IgD-negative memory B cell (primary cell): ENCODE measurements around the gene MRPS34. TPM values are rescaled to one million over a fixed set of nuclear protein-coding genes. Genes with fewer than 3 reads are reported as not detected.
"Not testable (repeated sequence)": the region's sequence is repeated elsewhere in the genome, so short reads cannot be mapped to it uniquely, and the experiment has no call there.

Experiments
- H3K27ac Mint-ChIP-seq, 3 donors: one replicate each; pipeline ENCODE4 v1.8.0; 2020 to 2022; ENCODE audit warnings: mild to moderate bottlenecking in 3 of 3, mixed read lengths in 3 of 3, moderate library complexity in 1 of 3
- H3K27me3 Mint-ChIP-seq: one replicate; pipeline ENCODE4 v1.8.0; 2021; ENCODE audit warnings: mixed read lengths
- H3K36me3 Mint-ChIP-seq: one replicate; pipeline ENCODE4 v1.8.0; 2020; ENCODE audit warnings: mild to moderate bottlenecking, mixed read lengths
- H3K4me1 Mint-ChIP-seq, 3 donors: one replicate each; pipeline ENCODE4 v1.8.0; 2020 to 2022; ENCODE audit warnings: mixed read lengths in 3 of 3, mild to moderate bottlenecking in 1 of 3
- H3K4me3 Mint-ChIP-seq, 4 donors: one replicate each; pipeline ENCODE4 v1.8.0; 2020 to 2022; ENCODE audit warnings: mild to moderate bottlenecking in 4 of 4, mixed read lengths in 4 of 4, moderate library complexity in 3 of 4
- H3K9me3 Mint-ChIP-seq, 3 donors: one replicate each; pipeline ENCODE4 v1.8.0; 2020 to 2021; ENCODE audit warnings: mixed read lengths in 3 of 3, mild to moderate bottlenecking in 1 of 3
- polyA plus RNA-seq: library from polyadenylated mRNA; unstranded; fragments of 300-500 nt; fragmentation: Illumina TruSeq; gene quantifications from one replicate; pipeline ENCODE4 v1.2.3, GENCODE V29; 2021

Gene MRPS34
- polyA plus RNA-seq, 1 donor from 2014 or later, result 156 TPM

DNA sequence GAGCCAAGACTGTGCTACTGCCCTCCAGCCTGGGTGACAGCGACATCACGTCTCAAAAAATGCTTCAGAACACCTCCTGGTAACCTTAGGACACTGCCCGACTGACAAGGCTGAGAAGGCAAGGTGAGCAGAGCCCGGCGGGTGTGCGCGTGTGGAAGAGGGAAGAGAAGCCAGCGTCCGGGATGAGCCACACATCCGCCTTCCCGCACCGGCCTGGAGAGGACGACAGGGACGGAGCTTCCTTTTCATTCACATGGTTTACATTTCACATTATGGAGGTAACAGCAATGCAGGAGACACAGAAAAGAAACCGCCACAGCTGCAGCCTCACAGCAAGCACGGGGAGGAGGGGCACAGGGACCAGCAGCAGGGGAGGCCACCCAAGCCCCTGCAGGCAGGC, 37.2 kb upstream of the MRPS34 start:
- H3K27me3 Mint-ChIP-seq, result no peaks in the 10 kb centered on the region
- peaks cover 0 to 2% (median 0%) of the 10 kb centered on the region in 3 donors for H3K9me3 Mint-ChIP-seq
- H3K27ac Mint-ChIP-seq, result no peak overlapping the region
- H3K4me3 Mint-ChIP-seq, result no peak overlapping the region
- H3K36me3 Mint-ChIP-seq, result peaks cover 8% of the 10 kb centered on the region
- H3K4me1 Mint-ChIP-seq, result peaks cover 0 to 5% (median under 1%) of the 10 kb centered on the region in 3 donors

- H3K36me3 Mint-ChIP-seq, result peaks cover 8% of the 10 kb centered on the region
- peaks cover 0 to 5% (median 0%) of the 10 kb centered on the region in 3 donors for H3K4me1 Mint-ChIP-seq
- H3K9me3 Mint-ChIP-seq, result peaks cover 0 to 2% (median 0%) of the 10 kb centered on the region in 3 donors
- H3K27ac Mint-ChIP-seq, result no peak overlapping the region
- H3K27me3 Mint-ChIP-seq, result no peaks in the 10 kb centered on the region
- no peak overlapping the region for H3K4me3 Mint-ChIP-seq
Measured at GRCh38 chr16:1809281-1809801, 36.4 kb upstream of the MRPS34 start.

DNA sequence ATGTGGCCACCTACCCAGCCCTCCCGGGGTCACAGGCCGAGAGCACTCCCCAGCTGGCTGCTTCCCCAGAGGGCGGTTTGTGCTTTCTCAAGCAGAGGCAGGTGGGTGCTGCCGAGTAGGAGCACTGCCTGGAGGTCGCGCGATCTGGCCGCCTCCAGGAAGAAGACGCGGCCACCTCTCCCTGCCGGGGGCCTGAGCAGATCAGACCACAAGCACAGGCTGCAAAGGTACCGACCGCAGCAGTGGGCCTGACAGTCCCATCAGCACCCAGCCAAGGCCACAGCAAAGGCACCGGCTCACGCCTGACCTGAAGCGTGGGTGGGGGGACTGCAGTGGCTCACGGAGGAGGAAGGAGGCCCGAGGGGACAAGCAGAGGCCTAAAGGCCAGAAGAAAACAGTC, 35.8 kb upstream of the MRPS34 start:
- no peak overlapping the region for H3K27ac Mint-ChIP-seq
- H3K27me3 Mint-ChIP-seq, result no peaks in the 10 kb centered on the region
- H3K9me3 Mint-ChIP-seq, result peaks cover 0 to 2% (median 0%) of the 10 kb centered on the region in 3 donors
- peaks cover 0 to 5% (median 0%) of the 10 kb centered on the region in 3 donors for H3K4me1 Mint-ChIP-seq
- H3K36me3 Mint-ChIP-seq, result peaks cover 8% of the 10 kb centered on the region
- no peak overlapping the region for H3K4me3 Mint-ChIP-seq

- Mint-ChIP-seq H3K9me3 (peaks cover 0 to 2% (median 0%) of the 10 kb centered on the region in 3 donors), H3K4me1 (no peaks in the 10 kb centered on the region), H3K36me3 (peaks cover 8% of the 10 kb centered on the region), H3K27me3 (no peaks in the 10 kb centered on the region), H3K4me3 (no peak overlapping the region), H3K27ac (no peak overlapping the region)
Measured at GRCh38 chr16:1807626-1808025, 34.7 kb upstream of the MRPS34 start.

DNA sequence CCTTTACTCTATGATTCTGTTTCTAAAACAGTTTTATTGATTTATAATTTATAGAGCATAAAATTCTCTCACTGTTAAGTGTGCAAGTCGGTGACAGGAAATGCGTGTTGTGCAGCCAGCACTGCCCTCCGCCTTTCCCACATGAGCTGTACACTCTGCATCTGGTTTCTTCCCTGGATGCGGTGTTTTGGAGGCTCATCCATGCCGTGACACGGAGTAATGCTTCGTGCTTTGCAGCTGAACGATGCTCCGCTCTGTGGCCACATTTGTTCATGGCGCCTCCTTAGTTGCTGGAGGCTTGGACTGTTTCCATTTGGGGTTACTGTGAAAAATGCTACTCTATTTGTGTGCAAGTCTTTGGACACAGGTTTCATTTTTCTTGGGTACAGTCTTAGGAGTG, 27.8 kb upstream of the MRPS34 start:
- H3K27me3 Mint-ChIP-seq, result no peaks in the 10 kb centered on the region
- H3K27ac Mint-ChIP-seq, result no peak overlapping the region

GRCh38 chr16:1799263-1799662, 26.3 kb upstream of the MRPS34 start:
- Mint-ChIP-seq H3K4me3 (peak overlapping the region in 1 of 4 donors; percentile 17), H3K9me3 (peaks cover 0 to 20% (median 4%) of the 10 kb centered on the region in 3 donors), H3K27ac (peak overlapping the region in 1 of 3 donors; percentile 53)
- H3K36me3 Mint-ChIP-seq, H3K27me3 Mint-ChIP-seq, H3K4me1 Mint-ChIP-seq: not testable (repeated sequence)

More for the DNA sequence above, 27.8 kb upstream of the MRPS34 start:
- H3K4me3 Mint-ChIP-seq, result no peak overlapping the region
- H3K36me3 Mint-ChIP-seq, result peaks cover 5% of the 10 kb centered on the region
- no peaks in the 10 kb centered on the region for H3K4me1 Mint-ChIP-seq
- peaks cover 0 to 20% (median 4%) of the 10 kb centered on the region in 3 donors for H3K9me3 Mint-ChIP-seq

- Mint-ChIP-seq H3K27ac (no peak overlapping the region), H3K4me1 (no peaks in the 10 kb centered on the region), H3K4me3 (no peak overlapping the region), H3K36me3 (peaks cover 2% of the 10 kb centered on the region), H3K9me3 (peaks cover 0 to 14% (median 1%) of the 10 kb centered on the region in 3 donors), H3K27me3 (no peaks in the 10 kb centered on the region)
Measured at GRCh38 chr16:1794908-1795666, 22.2 kb upstream of the MRPS34 start.

DNA sequence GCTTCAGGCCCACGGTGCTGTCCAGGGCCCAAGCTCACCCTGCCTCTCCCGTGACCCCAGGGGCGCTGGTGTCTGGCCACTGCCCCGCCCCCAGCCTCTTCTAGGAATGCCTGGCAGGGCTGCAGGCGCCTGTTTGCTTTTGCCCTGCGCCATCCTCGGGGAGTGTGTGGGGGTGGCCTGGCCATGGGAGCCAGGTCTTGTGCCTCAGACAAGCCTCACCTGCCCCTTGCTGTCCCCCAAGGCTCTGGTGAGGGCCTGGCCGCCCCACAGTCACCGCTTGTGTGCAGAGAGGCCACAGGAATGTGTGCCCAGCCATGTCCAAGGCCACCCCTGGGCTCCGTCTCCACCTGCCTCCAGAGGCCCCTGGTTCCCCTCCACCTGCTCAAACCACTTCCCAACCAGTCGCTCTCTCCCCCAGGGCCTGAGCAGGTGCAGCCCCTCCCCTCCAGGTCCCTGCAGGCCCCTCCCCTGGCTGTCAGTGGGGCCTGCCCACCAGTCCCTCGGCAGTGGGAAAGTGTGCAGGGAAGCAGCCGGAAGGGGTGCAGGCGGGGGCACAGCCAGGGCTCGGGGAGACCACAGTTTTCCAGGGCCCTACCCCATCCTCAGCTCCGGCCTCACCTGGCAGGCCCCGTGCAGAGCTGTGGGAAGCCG, 21.4 kb upstream of the MRPS34 start:
- Mint-ChIP-seq H3K27ac (no peak overlapping the region), H3K9me3 (peaks cover 0 to 11% (median 1%) of the 10 kb centered on the region in 3 donors), H3K27me3 (no peaks in the 10 kb centered on the region), H3K36me3 (peaks cover 2% of the 10 kb centered on the region), H3K4me1 (no peaks in the 10 kb centered on the region), H3K4me3 (no peak overlapping the region)

- Mint-ChIP-seq H3K36me3 (peaks cover 4% of the 10 kb centered on the region), H3K27ac (peak within 1 kb of the TSS in 1 of 3 donors; percentile 39), H3K4me3 (no peak within 1 kb of the TSS), H3K27me3 (no peaks in the 10 kb centered on the region), H3K4me1 (peaks cover 0 to 4% (median 0%) of the 10 kb centered on the region in 3 donors), H3K9me3 (peaks cover 0 to 5% (median 1%) of the 10 kb centered on the region in 3 donors)
Measured at GRCh38 chr16:1793578-1794220, 20.8 kb upstream of the MRPS34 start, which contains the start of gene IGFALS. Gene IGFALS, minus strand, starts transcription at chr16:1793705. Its CDS starts 53 bp downstream, at chr16:1793652.

- H3K9me3 Mint-ChIP-seq, result peaks cover 0 to 5% (median 1%) of the 10 kb centered on the region in 3 donors
- no peak overlapping the region for H3K4me3 Mint-ChIP-seq
- peak overlapping the region in 1 of 3 donors; percentile 39 for H3K27ac Mint-ChIP-seq
- H3K4me1 Mint-ChIP-seq, result peaks cover 0 to 4% (median 0%) of the 10 kb centered on the region in 3 donors
- H3K27me3 Mint-ChIP-seq, result no peaks in the 10 kb centered on the region
- H3K36me3 Mint-ChIP-seq, result peaks cover 4% of the 10 kb centered on the region
Measured at GRCh38 chr16:1792836-1793577, 20.1 kb upstream of the MRPS34 start.

DNA sequence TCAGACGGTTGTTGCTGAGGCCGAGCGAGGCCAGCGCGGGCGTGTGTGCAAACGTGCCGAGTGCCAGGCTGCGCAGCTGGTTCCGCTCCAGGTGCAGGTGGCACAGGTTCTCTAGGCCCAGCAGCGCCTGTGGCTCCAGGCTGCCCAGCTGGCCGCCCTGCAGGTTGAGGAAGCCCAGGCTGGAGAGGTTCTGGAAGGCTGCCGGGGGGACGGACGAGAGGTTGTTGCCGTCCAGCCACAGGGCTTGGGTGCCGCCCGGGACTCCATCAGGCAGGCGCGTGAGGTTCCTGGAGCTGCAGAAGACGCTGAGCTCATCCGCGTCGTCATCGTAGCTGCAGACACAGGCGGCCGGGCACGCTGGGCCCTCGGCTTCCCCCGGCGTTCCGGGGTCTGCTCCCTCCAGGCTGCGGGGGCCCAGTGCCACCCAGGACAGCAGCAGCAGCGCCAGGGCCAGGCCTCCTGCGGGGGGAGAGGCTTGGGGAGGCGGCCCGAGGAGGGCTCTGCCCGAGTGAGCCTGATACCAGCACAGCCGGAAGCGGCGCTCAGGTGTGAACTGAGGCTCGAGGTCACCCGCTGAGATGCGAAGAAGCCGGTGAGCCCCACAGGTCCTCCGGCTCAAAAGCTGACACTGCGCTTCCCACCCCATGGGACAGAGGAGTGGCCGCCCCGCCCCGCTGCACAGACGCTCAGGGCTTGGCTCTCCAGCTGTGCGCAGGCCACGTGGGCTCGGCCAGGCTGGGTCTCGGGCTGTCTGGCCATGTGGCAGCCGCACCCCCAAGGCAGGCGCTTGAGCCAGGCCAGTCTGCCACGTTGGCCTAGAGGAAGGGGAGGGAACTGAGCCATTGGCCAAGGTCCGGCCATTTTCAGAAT, 19.2 kb upstream of the MRPS34 start:
- peaks cover 0 to 4% (median 0%) of the 10 kb centered on the region in 3 donors for H3K9me3 Mint-ChIP-seq
- peaks cover 0 to 4% (median 0%) of the 10 kb centered on the region in 3 donors for H3K4me1 Mint-ChIP-seq
- H3K27me3 Mint-ChIP-seq, result no peaks in the 10 kb centered on the region
- peaks cover 2% of the 10 kb centered on the region for H3K36me3 Mint-ChIP-seq
- H3K27ac Mint-ChIP-seq, result peak overlapping the region in 1 of 3 donors; percentile 39
- no peak overlapping the region for H3K4me3 Mint-ChIP-seq

GRCh38 chr16:1791256-1791942, 18.5 kb upstream of the MRPS34 start:
- Mint-ChIP-seq H3K27ac (no peak overlapping the region), H3K9me3 (no peaks in the 10 kb centered on the region), H3K4me1 (peaks cover 0 to 4% (median 0%) of the 10 kb centered on the region in 3 donors), H3K4me3 (no peak overlapping the region), H3K27me3 (no peaks in the 10 kb centered on the region), H3K36me3 (peaks cover 2% of the 10 kb centered on the region)

DNA sequence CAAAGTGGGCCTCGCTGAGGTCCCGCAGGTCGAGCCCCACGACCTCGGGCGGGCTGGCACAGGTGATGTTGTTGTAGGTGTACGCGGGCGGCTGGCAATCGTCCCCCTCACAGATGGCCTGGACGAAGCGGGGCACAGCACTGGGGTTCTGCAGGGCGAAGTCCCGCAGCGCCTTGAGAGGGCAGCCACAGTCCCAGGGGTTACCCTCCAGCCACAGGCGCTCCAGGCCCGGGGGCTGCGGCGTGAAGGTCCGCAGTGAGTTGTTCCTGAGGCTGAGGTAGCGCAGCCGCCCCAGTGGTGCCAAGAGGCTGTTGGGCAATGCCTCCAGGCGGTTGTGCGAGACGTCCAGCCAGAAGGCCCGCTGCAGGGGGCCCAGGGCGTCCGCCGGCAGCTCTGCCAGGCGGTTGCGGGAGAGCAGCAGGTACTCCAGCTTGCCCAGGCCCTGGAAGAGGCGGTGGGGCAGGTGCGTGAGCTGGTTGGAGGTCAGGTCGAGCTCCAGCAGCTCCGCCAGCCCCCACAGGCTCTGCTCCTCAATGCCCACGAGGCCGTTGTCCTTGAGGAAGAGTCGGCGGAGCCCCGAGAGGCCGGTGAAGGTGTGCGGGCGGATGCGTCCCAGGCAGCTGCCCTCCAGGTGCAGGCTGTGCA, 17.8 kb upstream of the MRPS34 start:
- peaks cover 2% of the 10 kb centered on the region for H3K36me3 Mint-ChIP-seq
- no peak overlapping the region for H3K4me3 Mint-ChIP-seq

More for the DNA sequence above, 17.8 kb upstream of the MRPS34 start:
- no peak overlapping the region for H3K27ac Mint-ChIP-seq
- peaks cover 0 to 4% (median 0%) of the 10 kb centered on the region in 3 donors for H3K4me1 Mint-ChIP-seq
- H3K27me3 Mint-ChIP-seq, result no peaks in the 10 kb centered on the region
- H3K9me3 Mint-ChIP-seq, result no peaks in the 10 kb centered on the region
